WERI-Rb-1 (cell line): ENCODE data around the gene SNX7.

Experiments
- DNase-seq: peaks from one replicate; pipeline ENCODE4 v3.0.0-alpha.2; 2020
- H3K27ac ChIP-seq: fragments of 250-450 bp; sonication (Bioruptor Pico); 2 replicates; pipeline ENCODE4 v1.5.1; 2020; ENCODE audit warnings: mild to moderate bottlenecking, moderate library complexity
- H3K27me3 ChIP-seq: fragments of 250-450 bp; sonication (Bioruptor Pico); 2 replicates; pipeline ENCODE4 v1.5.1; 2021; ENCODE audit warnings: mild to moderate bottlenecking, low read depth, moderate library complexity; ENCODE audit not compliant: insufficient read depth, severe bottlenecking
- H3K36me3 ChIP-seq: fragments of 250-450 bp; sonication (Bioruptor Pico); 2 replicates; pipeline ENCODE4 v1.5.1; 2020; ENCODE audit warnings: mild to moderate bottlenecking, moderate library complexity
- H3K4me3 ChIP-seq: 2 replicates; pipeline ENCODE4 v1.5.1; 2011; ENCODE audit warnings: low read depth, mild to moderate bottlenecking, control low read depth, low read length
- H3K9me3 ChIP-seq: fragments of 250-450 bp; sonication (Bioruptor Pico); 2 replicates; pipeline ENCODE4 v1.5.1; 2021; ENCODE audit warnings: mild to moderate bottlenecking, moderate library complexity; ENCODE audit not compliant: severe bottlenecking
- TF ChIP-seq, protein P1 (sequence below): IDR thresholded peaks from 2 replicates; pipeline ENCODE4 v1.5.1; 2011; ENCODE audit warnings: low read depth, mild to moderate bottlenecking, control low read depth, inconsistent platforms, low read length

The SNX7 gene

DNA sequence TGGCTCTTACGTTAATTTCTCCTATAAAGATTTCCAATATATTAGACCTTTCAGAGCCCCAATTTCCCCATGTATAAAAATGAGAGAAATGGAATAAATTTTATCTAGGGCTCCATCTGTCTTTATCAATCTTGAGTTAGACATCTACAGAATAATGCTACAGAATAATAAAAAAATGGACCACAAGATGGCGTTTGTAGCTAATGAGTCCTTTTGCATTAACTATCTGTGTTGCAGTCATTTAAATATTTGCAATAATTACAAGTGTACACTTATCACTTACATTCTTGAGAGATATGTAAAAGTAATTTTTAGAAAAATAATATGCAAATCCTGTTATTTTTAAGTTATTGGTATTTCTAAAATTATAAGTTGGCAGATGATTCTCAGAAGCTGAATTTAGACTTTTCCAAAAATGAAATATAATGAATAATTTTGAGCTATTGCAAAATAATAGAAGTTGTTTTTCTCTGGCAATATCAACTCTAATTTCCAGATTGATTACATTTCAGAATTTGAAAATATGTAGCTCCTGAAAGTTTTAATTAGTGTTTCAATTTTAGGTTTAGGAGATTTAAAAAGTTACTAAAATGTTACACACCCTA is 87.7 kb downstream of the SNX7 start:
- no peaks in the 10 kb centered on the region for H3K27me3 ChIP-seq
- TF ChIP-seq, protein P1, sequence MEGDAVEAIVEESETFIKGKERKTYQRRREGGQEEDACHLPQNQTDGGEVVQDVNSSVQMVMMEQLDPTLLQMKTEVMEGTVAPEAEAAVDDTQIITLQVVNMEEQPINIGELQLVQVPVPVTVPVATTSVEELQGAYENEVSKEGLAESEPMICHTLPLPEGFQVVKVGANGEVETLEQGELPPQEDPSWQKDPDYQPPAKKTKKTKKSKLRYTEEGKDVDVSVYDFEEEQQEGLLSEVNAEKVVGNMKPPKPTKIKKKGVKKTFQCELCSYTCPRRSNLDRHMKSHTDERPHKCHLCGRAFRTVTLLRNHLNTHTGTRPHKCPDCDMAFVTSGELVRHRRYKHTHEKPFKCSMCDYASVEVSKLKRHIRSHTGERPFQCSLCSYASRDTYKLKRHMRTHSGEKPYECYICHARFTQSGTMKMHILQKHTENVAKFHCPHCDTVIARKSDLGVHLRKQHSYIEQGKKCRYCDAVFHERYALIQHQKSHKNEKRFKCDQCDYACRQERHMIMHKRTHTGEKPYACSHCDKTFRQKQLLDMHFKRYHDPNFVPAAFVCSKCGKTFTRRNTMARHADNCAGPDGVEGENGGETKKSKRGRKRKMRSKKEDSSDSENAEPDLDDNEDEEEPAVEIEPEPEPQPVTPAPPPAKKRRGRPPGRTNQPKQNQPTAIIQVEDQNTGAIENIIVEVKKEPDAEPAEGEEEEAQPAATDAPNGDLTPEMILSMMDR = no peak
- no peaks in the 10 kb centered on the region for H3K9me3 ChIP-seq
- H3K36me3 ChIP-seq = no peaks in the 10 kb centered on the region
- no peak overlapping the region for H3K27ac ChIP-seq
- DNase-seq = no peak
- H3K4me3 ChIP-seq = no peak overlapping the region

DNA sequence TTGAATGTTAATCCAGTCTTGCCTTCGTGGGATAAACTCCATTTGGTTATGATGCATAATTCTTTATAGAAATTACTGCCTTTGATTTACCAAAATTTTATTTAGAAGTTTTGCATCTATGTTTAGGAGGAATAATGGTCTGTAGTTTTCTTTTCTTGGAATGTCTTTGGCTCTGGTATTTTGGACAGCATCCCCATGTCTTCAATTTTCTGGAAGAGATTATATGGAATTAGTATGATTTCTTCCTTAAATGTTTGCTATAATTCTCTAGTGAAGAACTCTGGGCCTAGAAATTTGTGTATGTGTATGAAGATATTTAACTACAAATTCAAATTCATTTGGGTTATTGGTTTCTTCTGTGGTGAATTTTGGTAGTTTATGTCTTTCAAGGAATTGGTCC is 92.7 kb downstream of the SNX7 start:
- Histone ChIP-seq H3K9me3 (no peaks in the 10 kb centered on the region), H3K27me3 (no peaks in the 10 kb centered on the region), H3K4me3 (no peak overlapping the region), H3K27ac (no peak overlapping the region), H3K36me3 (no peaks in the 10 kb centered on the region)
- DNase-seq = no peak
- TF ChIP-seq, protein P1 = no peak

DNA sequence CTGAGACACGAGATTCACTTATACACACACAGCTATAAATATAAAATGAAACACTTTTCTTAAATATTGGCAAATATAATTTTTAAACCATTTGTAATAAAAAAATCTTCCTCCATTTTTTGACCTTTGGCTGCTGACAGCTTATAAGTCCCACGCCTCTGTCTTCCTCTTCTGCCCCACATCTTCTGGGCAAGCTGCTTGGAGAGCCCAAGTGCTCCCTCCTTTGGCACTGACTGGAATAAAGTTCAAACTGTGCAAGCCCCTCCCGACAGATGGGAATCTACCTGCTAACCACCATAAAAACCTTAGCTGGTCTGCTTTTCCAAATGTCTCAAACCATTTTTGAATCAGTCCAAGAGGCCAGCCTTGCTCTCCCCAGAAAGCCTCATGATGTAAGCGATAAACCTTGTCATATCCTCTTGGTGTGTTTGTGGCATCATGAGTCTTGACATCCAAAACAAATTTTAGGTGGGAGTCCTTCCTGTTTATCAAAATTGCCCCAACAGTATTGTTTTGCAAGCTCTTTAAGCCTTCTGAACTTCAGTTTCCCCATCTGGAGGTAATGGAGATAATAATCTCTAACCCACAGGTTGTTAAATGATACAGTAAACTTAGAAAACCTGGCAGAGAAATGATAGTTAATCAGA is 99.8 kb downstream of the SNX7 start:
- TF ChIP-seq, protein P1 = peak; percentile 36; the same call in 1 of the 2 replicates
- H3K27ac ChIP-seq = no peak overlapping the region
- no peaks in the 10 kb centered on the region for H3K27me3 ChIP-seq
- no peaks in the 10 kb centered on the region for H3K36me3 ChIP-seq
- H3K9me3 ChIP-seq = no peaks in the 10 kb centered on the region
- H3K4me3 ChIP-seq = no peak overlapping the region
- DNase-seq = peak; percentile 38

DNA sequence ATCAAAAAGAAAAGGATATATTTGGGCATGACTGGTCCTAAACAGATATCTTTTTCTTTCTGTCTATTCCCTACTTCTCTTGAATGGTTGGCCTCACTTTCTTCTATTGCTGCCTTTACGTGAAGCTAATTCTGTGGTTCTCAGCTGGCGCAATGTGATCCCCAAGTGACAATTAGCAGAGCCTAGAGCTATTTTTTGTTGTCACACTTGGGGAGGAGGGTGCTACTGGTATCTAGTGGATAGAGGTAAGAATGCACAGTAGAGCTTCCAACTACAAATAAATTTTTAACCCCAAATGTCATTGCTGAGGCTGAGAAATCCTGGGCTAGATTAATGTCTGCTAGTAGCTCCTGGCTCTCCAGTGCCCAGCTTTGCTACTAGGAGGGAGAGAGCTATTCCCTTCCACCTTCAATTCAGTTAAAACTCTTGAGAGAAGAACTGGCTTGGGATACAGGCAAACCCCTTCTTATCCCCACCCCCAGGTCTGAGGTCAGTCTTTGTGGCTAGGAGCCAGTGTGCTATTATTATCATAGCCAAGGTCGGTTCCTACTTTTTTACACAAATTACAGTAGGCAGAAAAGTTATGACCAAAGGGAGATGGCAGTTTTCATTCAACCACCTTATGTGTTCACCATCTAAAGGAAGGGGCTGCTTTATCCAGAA is 102.1 kb downstream of the SNX7 start:
- DNase-seq = no peak

DNA sequence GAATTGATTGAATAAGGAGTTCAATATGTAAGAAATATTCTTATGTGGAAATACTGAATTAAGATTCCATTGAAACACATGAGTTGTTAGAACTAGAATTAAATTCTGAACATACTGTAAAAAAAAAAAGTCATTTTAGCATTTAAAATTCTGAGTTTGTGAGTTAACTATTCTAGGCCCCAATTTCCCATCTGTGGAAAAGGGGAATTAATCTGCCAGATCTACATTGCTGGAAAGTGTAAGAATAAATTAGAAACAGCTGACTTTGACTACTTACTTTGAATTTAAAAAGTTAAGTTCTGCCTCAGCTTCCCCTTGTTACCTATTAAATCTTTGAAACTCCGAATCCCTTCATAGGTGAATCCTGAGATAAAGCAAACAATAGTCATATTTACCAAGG is 103.0 kb downstream of the SNX7 start:
- no peak for DNase-seq
- no peaks in the 10 kb centered on the region for H3K27me3 ChIP-seq
- H3K27ac ChIP-seq = no peak overlapping the region
- TF ChIP-seq, protein P1 = no peak
- H3K9me3 ChIP-seq = no peaks in the 10 kb centered on the region
- H3K4me3 ChIP-seq = no peak overlapping the region
- H3K36me3 ChIP-seq = no peaks in the 10 kb centered on the region

More for the DNA sequence above, 102.1 kb downstream of the SNX7 start:
- Histone ChIP-seq H3K4me3 (no peak overlapping the region), H3K9me3 (no peaks in the 10 kb centered on the region), H3K36me3 (no peaks in the 10 kb centered on the region), H3K27ac (no peak overlapping the region), H3K27me3 (no peaks in the 10 kb centered on the region)
- TF ChIP-seq, protein P1 = no peak
